ENCODE measurements around the gene KLHDC7B.

Gene KLHDC7B

DNA sequence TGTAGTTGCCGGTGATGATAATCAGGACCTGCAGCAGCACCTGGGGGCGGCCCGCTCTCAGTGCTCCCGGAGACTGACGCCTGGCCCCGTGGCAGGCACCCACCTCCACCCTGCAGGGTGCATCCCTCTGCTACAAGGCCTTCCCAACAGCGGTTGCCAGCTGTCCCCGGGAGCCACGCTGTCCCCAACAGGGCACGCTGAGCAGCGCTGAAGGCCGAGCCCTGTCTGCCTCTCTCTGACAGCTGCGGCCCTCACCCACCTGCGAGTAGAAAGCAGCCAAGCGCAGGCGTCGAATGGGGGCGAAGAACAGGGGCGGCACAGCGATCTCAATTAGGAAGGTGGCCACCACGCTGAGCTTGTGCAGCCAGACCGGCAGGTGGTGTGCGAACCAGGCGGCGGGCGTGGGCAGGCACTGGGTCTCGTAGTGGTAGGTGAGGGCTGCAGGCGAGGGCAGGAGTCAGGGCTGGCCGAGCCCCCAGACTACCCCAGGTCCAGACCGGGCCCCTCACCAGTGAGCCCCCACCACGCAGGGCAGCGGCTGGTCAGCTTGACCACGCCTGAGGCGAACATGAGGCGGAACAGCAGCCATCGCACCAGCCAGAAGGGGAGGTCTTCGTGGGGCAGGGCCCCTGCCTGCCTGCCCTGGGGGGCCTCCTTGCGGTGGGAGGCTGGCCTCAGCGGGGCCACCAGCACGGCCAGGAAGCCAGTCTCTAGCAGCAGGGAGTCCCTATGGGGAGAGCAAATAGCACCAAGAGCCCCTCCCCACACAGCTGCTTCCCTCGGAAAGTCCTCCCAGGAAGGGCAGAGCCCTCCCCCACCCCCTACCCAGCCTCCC, 39.7 kb upstream of the KLHDC7B start:
- no peak for DNase-seq
- Histone ChIP-seq H3K9me3 (ENCODE audit: control insufficient read depth, low read length) (no peaks in the 10 kb centered on the region), H3K4me3 (ENCODE audit: insufficient read depth, low read depth, low read length, poor library complexity, severe bottlenecking) (peak overlapping the region; percentile 95), H3K36me3 (ENCODE audit: control insufficient read depth, insufficient read depth, low read length) (peaks cover 33% of the 10 kb centered on the region), H3K27me3 (replicated peaks; ENCODE audit: control insufficient read depth, insufficient read depth, low read length, poor library complexity, severe bottlenecking) (no peaks in the 10 kb centered on the region), H3K27ac (ENCODE audit: insufficient read depth, low read length, poor library complexity, severe bottlenecking) (peak overlapping the region; percentile 86), H3K4me1 (ENCODE audit: control insufficient read depth, insufficient read depth, low read length, poor library complexity, severe bottlenecking) (peaks cover 26% of the 10 kb centered on the region)

- no peak for DNase-seq
These were observed 38.9 kb upstream of the KLHDC7B start for GRCh38 chr22:50506611-50507420.

DNA sequence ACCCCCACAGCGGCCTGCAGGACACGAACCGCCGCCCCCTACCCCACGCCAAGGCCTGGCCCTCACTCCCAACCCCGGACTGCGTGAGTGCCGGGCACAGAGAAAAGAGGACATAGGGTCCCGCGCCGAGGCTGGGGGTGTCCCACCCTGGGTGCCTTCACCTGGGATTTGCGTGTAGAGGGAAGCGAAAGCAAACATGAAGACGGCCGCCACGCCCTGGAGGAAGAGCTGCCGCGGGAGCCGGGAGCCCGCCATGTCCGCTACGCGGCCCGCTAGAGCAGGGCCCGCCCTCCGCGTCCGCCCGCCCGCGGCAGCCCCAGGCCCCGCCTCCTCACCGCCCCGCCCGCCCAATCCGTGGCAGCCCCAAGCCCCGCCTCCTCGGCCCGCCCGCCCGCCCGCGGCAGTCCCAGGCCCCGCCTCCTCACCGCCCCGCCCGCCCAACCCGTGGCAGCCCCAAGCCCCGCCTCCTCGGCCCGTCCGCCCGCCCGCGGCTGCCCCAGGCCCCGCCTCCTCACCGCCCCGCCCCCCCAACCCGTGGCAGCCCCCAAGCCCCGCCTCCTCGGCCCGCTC, 38.2 kb upstream of the KLHDC7B start, which contains the start of gene LMF2:
Gene LMF2, minus strand, starts transcription at position 282 of the 570 bp plus-strand sequence. Its CDS starts 27 bp downstream, at position 255.
- H3K27me3 ChIP-seq (replicated peaks; ENCODE audit: control insufficient read depth, insufficient read depth, low read length, poor library complexity, severe bottlenecking), result no peaks in the 10 kb centered on the region
- H3K27ac ChIP-seq (ENCODE audit: insufficient read depth, low read length, poor library complexity, severe bottlenecking), result peak within 1 kb of the TSS; percentile 86
- H3K36me3 ChIP-seq (ENCODE audit: control insufficient read depth, insufficient read depth, low read length), result peaks cover 34% of the 10 kb centered on the region
- peaks cover 26% of the 10 kb centered on the region for H3K4me1 ChIP-seq (ENCODE audit: control insufficient read depth, insufficient read depth, low read length, poor library complexity, severe bottlenecking)
- no peaks in the 10 kb centered on the region for H3K9me3 ChIP-seq (ENCODE audit: control insufficient read depth, low read length)
- H3K4me3 ChIP-seq (ENCODE audit: insufficient read depth, low read depth, low read length, poor library complexity, severe bottlenecking), result peak within 1 kb of the TSS; percentile 95
- DNase-seq, result peak; percentile 87 to 95 (median 95)

More at GRCh38 chr22:50506611-50507420, 38.9 kb upstream of the KLHDC7B start:
- Histone ChIP-seq H3K27me3 (replicated peaks; ENCODE audit: control insufficient read depth, insufficient read depth, low read length, poor library complexity, severe bottlenecking) (no peaks in the 10 kb centered on the region), H3K9me3 (ENCODE audit: control insufficient read depth, low read length) (no peaks in the 10 kb centered on the region), H3K27ac (ENCODE audit: insufficient read depth, low read length, poor library complexity, severe bottlenecking) (peak overlapping the region; percentile 86), H3K4me3 (ENCODE audit: insufficient read depth, low read depth, low read length, poor library complexity, severe bottlenecking) (peak overlapping the region; percentile 95), H3K36me3 (ENCODE audit: control insufficient read depth, insufficient read depth, low read length) (peaks cover 33% of the 10 kb centered on the region), H3K4me1 (ENCODE audit: control insufficient read depth, insufficient read depth, low read length, poor library complexity, severe bottlenecking) (peaks cover 26% of the 10 kb centered on the region)

GRCh38 chr22:50507991-50508884, 37.5 kb upstream of the KLHDC7B start, which contains the start of gene NCAPH2:
Gene NCAPH2, plus strand, starts transcription at chr22:50508224. Its CDS starts 114 bp downstream, at chr22:50508338.
- Histone ChIP-seq H3K4me3 (ENCODE audit: insufficient read depth, low read depth, low read length, poor library complexity, severe bottlenecking) (peak within 1 kb of the TSS; percentile 95), H3K4me1 (ENCODE audit: control insufficient read depth, insufficient read depth, low read length, poor library complexity, severe bottlenecking) (peaks cover 26% of the 10 kb centered on the region), H3K36me3 (ENCODE audit: control insufficient read depth, insufficient read depth, low read length) (peaks cover 32% of the 10 kb centered on the region), H3K27me3 (replicated peaks; ENCODE audit: control insufficient read depth, insufficient read depth, low read length, poor library complexity, severe bottlenecking) (no peaks in the 10 kb centered on the region), H3K9me3 (ENCODE audit: control insufficient read depth, low read length) (no peaks in the 10 kb centered on the region), H3K27ac (ENCODE audit: insufficient read depth, low read length, poor library complexity, severe bottlenecking) (peak within 1 kb of the TSS; percentile 86)
- DNase-seq, result peak in 1 of 3 donors; percentile 94

GRCh38 chr22:50508897-50509296, 36.8 kb upstream of the KLHDC7B start:
- Histone ChIP-seq H3K4me3 (ENCODE audit: insufficient read depth, low read depth, low read length, poor library complexity, severe bottlenecking) (peak overlapping the region; percentile 83), H3K4me1 (ENCODE audit: control insufficient read depth, insufficient read depth, low read length, poor library complexity, severe bottlenecking) (peaks cover 26% of the 10 kb centered on the region), H3K9me3 (ENCODE audit: control insufficient read depth, low read length) (no peaks in the 10 kb centered on the region), H3K36me3 (ENCODE audit: control insufficient read depth, insufficient read depth, low read length) (peaks cover 29% of the 10 kb centered on the region), H3K27ac (ENCODE audit: insufficient read depth, low read length, poor library complexity, severe bottlenecking) (peak overlapping the region; percentile 85), H3K27me3 (replicated peaks; ENCODE audit: control insufficient read depth, insufficient read depth, low read length, poor library complexity, severe bottlenecking) (no peaks in the 10 kb centered on the region)
- DNase-seq, result no peak

GRCh38 chr22:50513175-50513574, 32.5 kb upstream of the KLHDC7B start:
- H3K9me3 ChIP-seq (ENCODE audit: control insufficient read depth, low read length), result no peaks in the 10 kb centered on the region
- no peaks in the 10 kb centered on the region for H3K27me3 ChIP-seq (replicated peaks; ENCODE audit: control insufficient read depth, insufficient read depth, low read length, poor library complexity, severe bottlenecking)
- no peak overlapping the region for H3K4me3 ChIP-seq (ENCODE audit: insufficient read depth, low read depth, low read length, poor library complexity, severe bottlenecking)
- H3K36me3 ChIP-seq (ENCODE audit: control insufficient read depth, insufficient read depth, low read length), result peaks cover 33% of the 10 kb centered on the region
- peaks cover 7% of the 10 kb centered on the region for H3K4me1 ChIP-seq (ENCODE audit: control insufficient read depth, insufficient read depth, low read length, poor library complexity, severe bottlenecking)
- no peak for DNase-seq
- no peak overlapping the region for H3K27ac ChIP-seq (ENCODE audit: insufficient read depth, low read length, poor library complexity, severe bottlenecking)

- DNase-seq, result no peak
- H3K27ac ChIP-seq (ENCODE audit: insufficient read depth, low read length, poor library complexity, severe bottlenecking), result no peak overlapping the region
- H3K36me3 ChIP-seq (ENCODE audit: control insufficient read depth, insufficient read depth, low read length), result peaks cover 54% of the 10 kb centered on the region
- H3K4me1 ChIP-seq (ENCODE audit: control insufficient read depth, insufficient read depth, low read length, poor library complexity, severe bottlenecking), result no peaks in the 10 kb centered on the region
- H3K9me3 ChIP-seq (ENCODE audit: control insufficient read depth, low read length), result no peaks in the 10 kb centered on the region
- no peaks in the 10 kb centered on the region for H3K27me3 ChIP-seq (replicated peaks; ENCODE audit: control insufficient read depth, insufficient read depth, low read length, poor library complexity, severe bottlenecking)
- H3K4me3 ChIP-seq (ENCODE audit: insufficient read depth, low read depth, low read length, poor library complexity, severe bottlenecking), result no peak overlapping the region
These were observed 29.6 kb upstream of the KLHDC7B start for GRCh38 chr22:50516068-50516467.

DNA sequence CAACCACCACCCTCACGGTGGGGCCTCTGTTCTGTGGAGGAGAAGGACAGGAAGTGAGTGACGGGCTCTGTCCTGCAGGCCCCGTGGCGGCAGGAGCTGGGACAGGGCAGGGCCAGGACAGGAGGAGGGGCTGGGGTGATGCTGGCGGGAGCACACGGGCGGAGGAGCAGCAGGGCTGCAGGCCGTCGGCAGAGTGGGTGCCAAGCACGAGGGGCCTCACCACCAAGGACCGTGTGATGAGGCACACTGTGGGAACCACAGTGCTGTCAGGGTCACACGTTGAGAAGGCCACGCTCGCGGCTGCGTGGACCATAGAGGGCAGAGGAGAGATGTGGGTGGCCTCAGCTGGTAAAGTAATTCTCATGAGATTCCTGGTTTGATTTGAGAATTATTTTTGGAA, 28.8 kb upstream of the KLHDC7B start:
- no peak for DNase-seq
- Histone ChIP-seq H3K9me3 (ENCODE audit: control insufficient read depth, low read length) (no peaks in the 10 kb centered on the region), H3K36me3 (ENCODE audit: control insufficient read depth, insufficient read depth, low read length) (peaks cover 56% of the 10 kb centered on the region), H3K4me1 (ENCODE audit: control insufficient read depth, insufficient read depth, low read length, poor library complexity, severe bottlenecking) (no peaks in the 10 kb centered on the region), H3K27me3 (replicated peaks; ENCODE audit: control insufficient read depth, insufficient read depth, low read length, poor library complexity, severe bottlenecking) (no peaks in the 10 kb centered on the region), H3K4me3 (ENCODE audit: insufficient read depth, low read depth, low read length, poor library complexity, severe bottlenecking) (no peak overlapping the region), H3K27ac (ENCODE audit: insufficient read depth, low read length, poor library complexity, severe bottlenecking) (no peak overlapping the region)
